ENCODE results near the gene RANBP17.

Gene RANBP17

GRCh38 chr5:171264843-171265242, 403.0 kb downstream of the RANBP17 start:
- FAIRE-seq (no peak), DNase-seq (ENCODE audit: insufficient read length, low spot score) (no peak)
- TF ChIP-seq CTCF (IDR thresholded peaks at IDR 0.05; ENCODE audit: insufficient read depth, missing control alignments), result no peak

GRCh38 chr5:171268700-171269620, 407.1 kb downstream of the RANBP17 start:
- FAIRE-seq (no peak), DNase-seq (ENCODE audit: insufficient read length, low spot score) (no peak)
- no peak for TF ChIP-seq CTCF (IDR thresholded peaks at IDR 0.05; ENCODE audit: insufficient read depth, missing control alignments)

- no peak for FAIRE-seq
- TF ChIP-seq CTCF (IDR thresholded peaks at IDR 0.05; ENCODE audit: insufficient read depth, missing control alignments), result no peak
- DNase-seq (ENCODE audit: insufficient read length, low spot score), result no peak
Measured at GRCh38 chr5:171269717-171270116, 407.9 kb downstream of the RANBP17 start.

- FAIRE-seq (no peak), DNase-seq (ENCODE audit: insufficient read length, low spot score) (no peak)
- TF ChIP-seq CTCF (IDR thresholded peaks at IDR 0.05; ENCODE audit: insufficient read depth, missing control alignments), result no peak
Measured at GRCh38 chr5:171270136-171270535, 408.3 kb downstream of the RANBP17 start.

- no peak for DNase-seq (ENCODE audit: insufficient read length, low spot score)
- no peak for FAIRE-seq
- no peak for TF ChIP-seq CTCF (IDR thresholded peaks at IDR 0.05; ENCODE audit: insufficient read depth, missing control alignments)
Measured at GRCh38 chr5:171271798-171272197, 410.0 kb downstream of the RANBP17 start.

GRCh38 chr5:171272996-171273970, 411.5 kb downstream of the RANBP17 start:
- DNase-seq (ENCODE audit: insufficient read length, low spot score) (no peak), FAIRE-seq (no peak)
- TF ChIP-seq CTCF (IDR thresholded peaks at IDR 0.05; ENCODE audit: insufficient read depth, missing control alignments), result peak; percentile 37
